Cardiac septum (tissue), 1 donor: ENCODE data around the gene CACNA1C. TPM values are rescaled to one million over a fixed set of nuclear protein-coding genes. Genes with fewer than 3 reads are reported as not detected.

Experiments
- DNase-seq: peaks from one replicate; pipeline ENCODE4 v3.0.0-alpha.2; 2020; ENCODE audit warnings: low spot score
- intact Hi-C: fragments of 100-400 bp; cut with DNase I; formaldehyde crosslinking; loops from one replicate; pipeline ENCODE4 v1.14.0; 2022
- total RNA-seq: library from RNA; stranded (reverse); fragmentation: NEBNext Ultra II Directional; extraction: Animal tissue kit (Norgen Biotek cat#: 25700); gene quantifications from one replicate; pipeline ENCODE4 v1.2.1, GENCODE V29; 2021
- donor health status: DM: no; HTN: no; CAD: no.

CACNA1C gene
- total RNA-seq, 1 donor from 2014 or later, result 182 TPM

- DNase-seq, result no peak
- intact Hi-C loops, result no loop called here
Observed at GRCh38 chr12:2291182-2291832, 238.5 kb downstream of the CACNA1C start.

GRCh38 chr12:2291947-2292346 lies 239.2 kb downstream of the CACNA1C start:
- no peak for DNase-seq
- intact Hi-C loops, result no loop called here

GRCh38 chr12:2292560-2292959 lies 239.8 kb downstream of the CACNA1C start:
- no peak for DNase-seq
- intact Hi-C loops, result no loop called here

GRCh38 chr12:2294651-2295475 lies 242.1 kb downstream of the CACNA1C start:
- intact Hi-C loops, result no loop called here
- DNase-seq, result no peak

GRCh38 chr12:2295941-2296461 lies 243.2 kb downstream of the CACNA1C start:
- no peak for DNase-seq

GRCh38 chr12:2297004-2297403 lies 244.2 kb downstream of the CACNA1C start:
- intact Hi-C loops, result no loop called here
- DNase-seq, result no peak

More at GRCh38 chr12:2295941-2296461, 243.2 kb downstream of the CACNA1C start:
- intact Hi-C loops, result no loop called here

GRCh38 chr12:2297658-2298057 lies 244.9 kb downstream of the CACNA1C start:
- DNase-seq, result no peak
- intact Hi-C loops, result no loop called here

GRCh38 chr12:2298556-2299200 lies 245.9 kb downstream of the CACNA1C start:
- DNase-seq, result no peak
- intact Hi-C loops, result no loop called here

- intact Hi-C loops, result no loop called here
- DNase-seq, result no peak
Observed at GRCh38 chr12:2299206-2299605, 246.4 kb downstream of the CACNA1C start.

GRCh38 chr12:2300168-2300567 lies 247.4 kb downstream of the CACNA1C start:
- intact Hi-C loops, result loop anchor here (5.0 kb wide), 1 partner anchor 52 kb away; no protein-coding TSS in a partner anchor
- DNase-seq, result no peak

- DNase-seq, result no peak
- intact Hi-C loops, result loop anchor here (5.0 kb wide), 1 partner anchor 51 kb away; no protein-coding TSS in a partner anchor
Observed at GRCh38 chr12:2300886-2301285, 248.1 kb downstream of the CACNA1C start.

GRCh38 chr12:2301531-2302461 lies 249.0 kb downstream of the CACNA1C start:
- intact Hi-C loops, result loop anchor here (5.0 kb wide), 1 partner anchor 51 kb away; no protein-coding TSS in a partner anchor
- DNase-seq, result no peak

- no peak for DNase-seq
- intact Hi-C loops, result loop anchor here (5.0 kb wide), 1 partner anchor 49 kb away; no protein-coding TSS in a partner anchor
Observed at GRCh38 chr12:2302711-2303580, 250.2 kb downstream of the CACNA1C start.

GRCh38 chr12:2304223-2304622 lies 251.4 kb downstream of the CACNA1C start:
- no peak for DNase-seq
- intact Hi-C loops, result loop anchor here (5.0 kb wide), 1 partner anchor 48 kb away; no protein-coding TSS in a partner anchor

- intact Hi-C loops, result no loop called here
- DNase-seq, result no peak
Observed at GRCh38 chr12:2306012-2306411, 253.2 kb downstream of the CACNA1C start.

- DNase-seq, result no peak
- intact Hi-C loops, result no loop called here
Observed at GRCh38 chr12:2306735-2307134, 253.9 kb downstream of the CACNA1C start.

GRCh38 chr12:2307550-2307949 lies 254.8 kb downstream of the CACNA1C start:
- intact Hi-C loops, result no loop called here
- no peak for DNase-seq

- no peak for DNase-seq
- intact Hi-C loops, result no loop called here
Observed at GRCh38 chr12:2309647-2310046, 256.9 kb downstream of the CACNA1C start.
